Stimulated activated CD8-positive, alpha-beta memory T cell treated with anti-CD3 and anti-CD28 coated beads, Interleukin-15, amount 100 ng/mL, for 48 hours (primary cell): Measurements from ENCODE around the gene POLR3A.
"Not testable (repeated sequence)": the region's sequence is repeated elsewhere in the genome, so short reads cannot be mapped to it uniquely, and the experiment has no call there.

Experiments
- DNase-seq, 2 donors: peaks; one replicate each; pipeline ENCODE4 v3.0.0-alpha.2; 2020; ENCODE audit warnings: low read depth in 2 of 2

Gene POLR3A

GRCh38 chr10:78029269-78030226 lies at the start of gene POLR3A:
TSS of gene POLR3A (minus strand) at chr10:78029515. CDS start at chr10:78029407, 108 bp downstream.
- DNase-seq: peak; percentile 83 to 88

- DNase-seq: no peak
Measured at GRCh38 chr10:78078539-78079330, 49.4 kb upstream of the POLR3A start.

- not testable (repeated sequence) for DNase-seq
Measured at GRCh38 chr10:78075806-78076205, 46.5 kb upstream of the POLR3A start.

DNA sequence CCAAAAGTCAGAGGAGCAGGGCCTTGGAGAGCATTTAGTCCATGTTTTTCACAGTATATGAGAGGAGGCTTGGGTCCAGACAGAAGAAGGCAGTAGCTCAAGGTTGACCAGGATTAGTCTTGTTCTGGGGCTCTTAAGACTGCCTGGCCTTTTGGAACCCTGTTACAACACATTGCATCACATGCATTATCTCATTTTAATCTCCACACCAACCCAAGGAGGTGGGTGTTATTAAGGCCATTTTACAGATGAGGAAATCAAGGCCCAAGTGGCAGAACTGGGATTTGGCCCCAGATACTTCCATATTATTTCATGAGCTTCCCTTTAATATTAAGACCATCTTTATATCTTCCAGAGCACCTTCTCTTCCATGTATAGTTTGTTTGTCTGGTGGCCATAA lies 43.2 kb upstream of the POLR3A start:
- DNase-seq: no peak

GRCh38 chr10:78071857-78072179 lies 42.5 kb upstream of the POLR3A start:
- no peak for DNase-seq

- DNase-seq: no peak
Measured at GRCh38 chr10:78071140-78071856, 42.0 kb upstream of the POLR3A start.

- no peak for DNase-seq
Measured at GRCh38 chr10:78070726-78071125, 41.4 kb upstream of the POLR3A start.

GRCh38 chr10:78070064-78070463 lies 40.7 kb upstream of the POLR3A start:
- not testable (repeated sequence) for DNase-seq

DNA sequence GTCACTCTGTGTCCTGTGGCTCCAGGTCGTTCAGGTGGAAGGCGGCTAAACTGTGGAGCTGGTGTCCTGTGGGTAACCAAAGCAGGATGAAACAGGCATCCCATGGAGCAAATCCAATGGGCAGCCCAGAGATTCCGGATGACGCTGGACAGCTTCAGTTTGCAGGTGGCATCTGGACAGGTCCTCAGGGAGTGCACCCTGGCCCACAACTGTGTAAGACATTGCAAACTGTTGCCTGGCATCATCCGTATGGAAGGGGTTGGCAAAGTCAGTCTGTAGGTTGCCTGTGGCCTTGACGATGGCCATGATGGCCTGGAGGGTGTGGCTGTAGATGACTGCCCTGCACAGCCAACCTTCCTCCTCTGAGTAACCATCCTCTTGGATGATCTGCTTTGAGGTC lies 39.8 kb upstream of the POLR3A start:
- no peak for DNase-seq

- no peak for DNase-seq
Measured at GRCh38 chr10:78066728-78067430, 37.6 kb upstream of the POLR3A start.

DNA sequence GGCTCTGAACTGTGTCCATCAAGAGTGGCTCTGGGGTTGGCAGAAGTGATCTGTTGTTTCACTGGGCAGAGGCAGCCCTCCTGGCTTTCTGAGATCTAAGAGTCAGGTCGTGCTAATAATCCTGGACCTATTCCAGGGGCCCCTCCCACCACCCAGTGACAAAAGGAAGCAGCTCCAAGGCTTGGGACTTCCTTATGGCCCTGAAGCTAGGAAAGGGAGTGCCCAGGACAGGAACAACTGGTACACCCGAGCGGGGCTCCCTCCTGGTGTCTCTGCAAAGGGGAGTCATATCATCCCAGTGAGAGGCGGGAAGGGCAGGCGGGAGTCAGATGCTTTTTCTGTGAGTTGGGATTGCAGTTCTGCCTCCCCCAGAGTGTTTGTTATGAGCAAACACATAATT lies 36.7 kb upstream of the POLR3A start:
- DNase-seq: no peak

DNA sequence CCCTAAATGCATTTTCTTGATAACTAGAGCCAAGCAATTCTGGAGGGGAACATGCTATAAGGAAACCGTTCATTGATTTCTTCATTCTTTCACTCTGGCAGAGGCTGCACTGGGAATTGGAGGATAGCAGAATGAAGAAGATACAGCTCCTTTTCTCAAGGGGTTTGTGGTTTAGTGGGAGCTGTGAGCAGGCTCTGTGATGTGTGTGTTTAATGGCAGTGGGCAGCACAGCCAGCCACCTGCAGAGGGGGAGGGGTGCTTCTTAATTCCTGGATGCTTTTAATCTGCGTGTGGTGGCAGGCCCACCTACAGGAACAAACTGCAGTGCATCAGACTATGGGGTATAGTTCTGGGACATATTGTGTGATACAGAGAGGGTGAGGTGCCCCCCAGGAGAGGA lies 36.3 kb upstream of the POLR3A start:
- DNase-seq: no peak

DNA sequence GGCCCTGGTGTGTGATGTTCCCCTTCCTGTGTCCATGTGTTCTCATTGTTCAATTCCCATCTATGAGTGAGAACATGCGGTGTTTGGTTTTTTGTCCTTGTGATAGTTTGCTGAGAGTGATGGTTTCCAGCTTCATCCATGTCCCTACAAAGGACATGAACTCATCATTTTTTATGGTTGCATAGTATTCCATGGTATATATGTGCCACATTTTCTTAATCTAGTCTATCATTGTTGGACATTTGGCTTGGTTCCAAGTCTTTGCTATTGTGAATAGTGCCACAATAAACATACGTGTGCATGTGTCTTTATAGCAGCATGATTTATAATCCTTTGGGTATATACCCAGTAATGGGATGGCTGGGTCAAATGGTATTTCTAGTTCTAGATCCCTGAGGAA lies 35.6 kb upstream of the POLR3A start:
- DNase-seq: not testable (repeated sequence)

DNA sequence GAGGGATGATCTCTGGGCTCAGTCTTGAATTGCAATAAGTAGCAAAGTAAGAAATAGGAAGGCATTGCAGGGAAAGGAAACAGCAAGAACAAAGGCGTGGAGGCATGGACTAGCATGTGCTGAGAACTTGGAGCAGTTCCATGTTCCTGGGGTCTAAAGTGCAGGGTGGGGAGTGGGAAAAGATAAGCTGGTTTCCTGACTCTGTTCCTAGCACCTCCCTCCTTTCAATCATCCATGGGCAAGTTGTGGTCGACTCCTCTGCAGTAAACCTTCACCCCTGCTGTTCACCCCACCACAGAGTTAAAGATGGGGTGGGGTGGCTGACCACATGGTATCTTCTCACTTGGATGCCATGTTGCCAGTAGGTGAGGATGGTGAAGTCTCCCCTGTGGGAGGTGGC lies 33.9 kb upstream of the POLR3A start:
- no peak for DNase-seq

GRCh38 chr10:78062296-78062695 lies 33.0 kb upstream of the POLR3A start:
- DNase-seq: no peak

DNA sequence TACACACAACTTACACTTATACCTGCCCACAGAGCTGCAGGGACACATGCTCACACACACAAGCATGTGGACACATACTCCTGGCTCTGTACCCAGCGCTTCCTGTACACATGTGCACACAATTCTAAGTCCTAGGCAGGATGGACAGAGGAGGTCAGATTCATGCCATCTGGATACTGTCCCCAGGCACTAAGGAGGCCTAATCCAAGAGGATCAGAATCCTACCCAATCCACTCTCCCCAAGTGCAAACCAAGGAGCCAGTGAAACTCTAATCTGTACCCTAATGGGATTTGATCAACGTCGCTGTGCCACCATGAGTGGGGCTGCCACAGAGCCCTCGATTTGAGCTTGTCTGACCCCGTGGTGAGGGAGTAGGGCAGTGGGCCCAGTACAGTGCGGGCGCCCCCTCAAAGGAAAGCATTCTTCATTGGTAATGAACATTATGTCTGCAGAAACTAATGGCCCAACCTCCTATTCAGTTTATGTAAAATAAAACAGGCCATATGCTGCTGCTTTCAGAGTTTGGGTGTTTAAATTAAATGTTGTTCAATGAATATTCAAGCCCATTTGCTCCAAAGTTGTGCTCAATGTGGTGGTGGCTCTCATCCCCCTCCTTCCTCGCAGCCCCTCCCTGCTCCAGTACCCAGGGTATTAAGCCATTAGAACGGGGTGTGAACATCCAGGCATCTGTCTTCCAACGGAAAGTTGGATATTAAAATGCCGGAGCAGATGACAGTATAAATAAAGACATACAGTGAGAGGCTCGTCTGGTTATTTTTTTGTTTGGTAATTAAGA lies 30.8 kb upstream of the POLR3A start:
- no peak for DNase-seq

DNA sequence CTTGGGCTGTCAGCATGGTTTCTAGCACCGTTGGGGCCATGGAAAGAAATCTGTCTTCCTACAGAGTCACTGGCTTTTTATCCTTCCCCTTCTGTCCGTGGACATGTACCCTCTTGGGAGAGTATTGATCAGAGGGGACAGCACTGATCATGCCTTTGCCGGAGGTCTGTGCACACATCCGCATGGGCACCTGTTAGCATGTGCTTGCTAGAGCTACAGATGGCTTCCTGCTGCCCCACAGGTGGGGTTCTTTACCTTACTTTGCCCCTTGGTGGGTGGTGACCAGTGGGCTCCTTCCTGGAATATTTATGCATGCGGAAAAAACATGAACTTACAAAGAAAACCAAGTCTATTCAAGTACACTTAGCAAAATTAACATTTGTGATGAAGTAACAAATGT lies 29.2 kb upstream of the POLR3A start:
- DNase-seq: no peak

GRCh38 chr10:78053211-78053868 lies 24.0 kb upstream of the POLR3A start:
- DNase-seq: no peak

GRCh38 chr10:78049851-78050250 lies 20.5 kb upstream of the POLR3A start:
- no peak for DNase-seq

DNA sequence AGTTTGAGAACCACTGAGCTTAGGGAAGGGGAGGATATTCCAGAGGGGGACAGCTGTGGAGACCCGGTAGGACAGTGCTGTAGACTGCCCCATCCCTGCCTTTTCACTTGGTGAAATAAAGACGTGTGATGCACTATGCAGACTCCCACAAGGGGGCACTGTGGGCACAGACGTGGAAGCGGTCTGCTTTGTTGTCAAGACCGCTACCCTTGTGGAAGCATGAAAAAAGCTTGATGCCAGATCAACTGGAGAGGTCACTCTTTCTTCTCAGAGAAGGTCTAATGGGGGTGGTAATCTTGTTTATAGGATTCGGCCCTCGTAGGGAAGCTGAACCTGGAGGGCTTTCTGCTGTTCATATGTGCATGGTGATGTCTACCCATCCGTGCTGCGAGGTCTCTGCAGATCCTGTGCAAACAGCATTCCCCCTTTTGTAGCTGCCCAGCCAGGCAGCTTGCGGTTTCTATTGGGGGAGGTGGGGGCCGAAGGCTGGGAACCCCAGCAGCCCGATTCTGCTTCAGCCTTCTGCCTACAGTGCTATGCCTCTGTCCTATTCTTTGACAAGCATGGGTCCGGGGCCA lies 18.1 kb upstream of the POLR3A start:
- DNase-seq: peak; percentile 58 to 64
